ENCODE results near the gene NOL4L.

Gene NOL4L

GRCh38 chr20:32481311-32482142 lies 103.6 kb downstream of the NOL4L start:
- no peak for DNase-seq

GRCh38 chr20:32480371-32481241 lies 104.5 kb downstream of the NOL4L start:
- no peak for DNase-seq

- no peak for DNase-seq
Observed at GRCh38 chr20:32479697-32480171, 105.4 kb downstream of the NOL4L start.

- no peak for DNase-seq
Observed at GRCh38 chr20:32479012-32479411, 106.1 kb downstream of the NOL4L start.

GRCh38 chr20:32478576-32478975 lies 106.6 kb downstream of the NOL4L start:
- no peak for DNase-seq

GRCh38 chr20:32477594-32478512 lies 107.3 kb downstream of the NOL4L start:
- DNase-seq = no peak

GRCh38 chr20:32476684-32477593 lies 108.2 kb downstream of the NOL4L start:
- DNase-seq = no peak

GRCh38 chr20:32474967-32475811 lies 109.9 kb downstream of the NOL4L start:
- no peak for DNase-seq

GRCh38 chr20:32474717-32474966 lies 110.5 kb downstream of the NOL4L start:
- no peak for DNase-seq

- DNase-seq = no peak
Observed at GRCh38 chr20:32474009-32474716, 111.0 kb downstream of the NOL4L start.

GRCh38 chr20:32473231-32474008 lies 111.7 kb downstream of the NOL4L start:
- DNase-seq = no peak

- no peak for DNase-seq
Observed at GRCh38 chr20:32472581-32473207, 112.4 kb downstream of the NOL4L start.

GRCh38 chr20:32470940-32471339 lies 114.2 kb downstream of the NOL4L start:
- no peak for DNase-seq

GRCh38 chr20:32470025-32470861 lies 114.9 kb downstream of the NOL4L start:
- DNase-seq = no peak

GRCh38 chr20:32468860-32469259 lies 116.3 kb downstream of the NOL4L start:
- no peak for DNase-seq

- no peak for DNase-seq
Observed at GRCh38 chr20:32468313-32468640, 116.9 kb downstream of the NOL4L start.

- no peak for DNase-seq
Observed at GRCh38 chr20:32467506-32468312, 117.4 kb downstream of the NOL4L start.
